8988T (cell line): Measurements from ENCODE around the gene ADAMTS17.

ENCODE experiments used
- DNase-seq: peaks from one replicate; pipeline ENCODE4 v3.0.0; 2011

Gene ADAMTS17

DNA sequence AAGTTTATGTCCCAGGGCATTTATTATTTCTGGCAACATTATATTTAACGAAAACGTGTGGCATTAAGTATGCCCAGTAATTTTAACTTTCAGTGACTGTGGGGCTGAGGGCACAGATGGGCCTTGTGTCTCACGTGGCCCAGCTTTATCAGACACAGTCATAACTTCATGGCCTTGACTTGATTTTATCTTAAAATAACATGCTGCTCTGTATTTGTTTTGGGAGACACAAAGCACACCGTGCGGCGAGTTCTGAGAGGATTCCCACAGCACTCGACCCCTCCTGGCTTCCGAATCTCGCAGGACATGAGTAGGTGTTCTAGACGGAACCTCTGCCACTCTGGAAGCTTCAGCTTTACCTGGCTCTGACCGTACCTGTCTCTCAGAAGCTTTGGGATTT, 180.8 kb downstream of the ADAMTS17 start:
- DNase-seq, result no peak

DNA sequence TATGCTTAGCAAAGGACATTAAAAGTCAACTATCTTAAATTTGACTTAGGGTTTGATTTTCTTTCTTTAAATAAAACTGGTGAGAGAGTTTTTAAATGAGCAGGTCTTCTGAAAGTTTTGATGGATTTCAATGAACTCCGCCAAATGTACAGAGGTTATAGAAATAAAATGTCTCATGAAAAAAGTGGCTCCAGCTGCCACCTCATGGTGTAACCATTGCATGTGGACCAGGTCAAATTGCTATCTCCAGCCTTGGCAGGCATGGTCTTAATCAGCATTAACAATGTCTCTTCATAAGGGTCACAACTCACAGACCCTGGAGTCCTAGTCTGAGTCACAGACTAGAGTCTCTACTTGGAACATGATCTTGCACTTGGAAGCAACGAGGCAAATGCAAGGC, 182.3 kb downstream of the ADAMTS17 start:
- DNase-seq, result no peak

DNA sequence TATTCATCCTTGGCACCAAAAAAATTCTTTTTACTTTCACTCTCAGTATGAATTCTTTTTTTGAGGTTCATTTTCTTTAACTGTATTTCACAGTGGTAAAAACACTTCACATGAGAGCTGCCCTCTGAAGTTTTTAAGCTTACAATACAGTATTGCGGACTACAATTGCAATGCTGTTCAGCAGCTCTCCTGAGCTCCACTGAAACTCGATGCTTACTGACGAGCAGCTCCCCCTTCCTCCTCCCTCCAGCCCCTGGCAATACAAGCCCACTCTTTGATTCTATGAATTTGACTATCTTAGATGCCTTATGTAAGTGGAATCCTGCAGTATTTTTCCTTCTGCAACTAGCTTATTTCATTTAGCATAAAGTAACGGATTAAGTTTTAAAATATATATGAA, 183.4 kb downstream of the ADAMTS17 start:
- DNase-seq, result no peak

DNA sequence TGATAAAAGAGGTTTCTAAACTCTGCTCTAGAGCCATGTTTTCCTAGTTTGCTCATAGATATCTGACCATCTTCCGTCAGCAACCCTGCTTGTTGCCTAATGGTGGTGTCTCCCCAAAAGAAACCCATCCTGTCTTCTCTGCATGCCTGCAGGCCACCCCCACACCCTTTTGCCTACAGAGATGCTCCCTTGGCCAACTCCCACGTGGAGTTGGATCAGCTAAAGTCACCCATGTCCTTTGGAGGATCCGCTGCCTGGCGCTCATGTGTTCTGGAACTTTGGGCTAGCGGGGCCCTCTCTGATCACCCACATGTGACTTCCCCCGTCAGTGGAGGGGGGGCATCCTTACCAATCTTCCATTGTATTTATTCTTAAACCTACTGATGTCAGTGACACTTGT, 185.6 kb downstream of the ADAMTS17 start:
- DNase-seq, result no peak

DNA sequence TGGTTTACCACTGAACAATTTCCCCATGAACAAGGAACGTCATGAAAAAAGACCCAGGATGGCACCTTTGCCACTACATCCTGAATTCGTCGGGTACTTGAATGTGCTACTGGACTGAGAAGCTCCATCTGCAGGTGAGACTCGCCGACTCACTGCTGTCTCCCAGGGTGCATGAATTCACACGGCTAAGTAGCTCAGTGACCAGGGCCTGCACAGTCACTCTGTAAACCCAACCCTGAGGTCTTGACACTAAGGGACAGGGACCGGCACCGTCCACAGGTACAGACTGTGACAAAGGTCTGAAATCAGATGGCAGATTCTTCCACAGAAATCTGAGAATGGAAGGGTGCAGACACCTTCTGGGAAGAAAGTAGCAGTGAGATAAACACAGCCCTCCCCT, 187.4 kb downstream of the ADAMTS17 start:
- no peak for DNase-seq

DNA sequence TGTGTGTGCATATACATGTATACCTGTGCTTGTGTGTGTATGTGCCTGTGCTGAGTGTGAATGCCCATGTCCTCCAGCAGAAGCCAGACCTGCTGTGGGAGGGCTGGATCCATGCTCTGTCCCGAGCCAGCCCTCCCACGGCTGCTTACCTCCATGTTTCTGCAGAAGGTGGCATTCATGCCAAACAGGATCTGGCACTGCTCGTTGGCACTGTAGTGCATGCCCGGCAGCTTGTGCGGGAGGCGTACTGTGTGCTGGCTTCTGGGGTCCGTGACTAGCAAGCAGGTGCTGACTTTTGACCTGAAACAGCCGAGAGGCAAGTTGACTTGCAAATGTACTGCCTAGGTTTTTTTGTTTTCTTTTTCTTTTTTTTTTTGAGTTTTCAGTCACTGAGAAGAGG, 189.3 kb downstream of the ADAMTS17 start:
- no peak for DNase-seq

DNA sequence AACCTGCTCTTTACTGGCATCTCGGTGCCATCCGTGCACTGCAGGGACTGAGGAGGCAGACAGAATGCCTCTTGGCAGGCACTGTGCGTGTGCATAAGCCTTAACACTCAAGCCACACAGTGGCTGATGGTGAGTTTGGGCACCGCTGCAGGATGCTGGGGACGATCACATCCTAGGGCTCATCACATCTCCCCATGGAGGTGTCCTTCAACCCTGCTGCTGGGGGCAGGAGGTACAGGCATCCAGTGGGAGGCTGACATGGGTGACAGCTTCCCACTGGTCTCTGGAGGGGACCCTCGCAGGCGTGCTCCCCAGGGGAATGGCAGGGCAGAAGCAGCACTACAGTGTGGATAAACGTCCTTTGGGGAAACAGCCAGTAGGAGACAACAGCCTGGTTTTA, 190.9 kb downstream of the ADAMTS17 start:
- DNase-seq, result no peak

DNA sequence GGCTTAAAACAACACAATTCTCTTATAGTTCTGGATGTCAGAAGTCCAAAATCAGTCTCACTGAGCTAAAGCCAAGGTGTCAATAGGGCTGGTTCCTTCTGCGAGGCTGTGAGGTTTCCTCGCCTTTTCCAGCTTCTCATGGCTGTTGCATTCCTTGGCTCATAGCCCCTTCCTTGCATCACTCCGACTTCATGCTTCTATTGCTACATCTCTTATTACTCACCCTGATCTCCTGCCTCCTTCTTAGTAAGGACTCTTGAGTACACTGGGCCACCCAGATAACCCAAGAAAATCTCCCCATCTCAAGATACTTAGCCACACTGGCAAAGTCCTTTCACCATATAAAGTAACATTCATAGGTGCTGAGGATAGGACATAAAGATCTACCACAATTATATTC, 193.9 kb downstream of the ADAMTS17 start:
- no peak for DNase-seq

DNA sequence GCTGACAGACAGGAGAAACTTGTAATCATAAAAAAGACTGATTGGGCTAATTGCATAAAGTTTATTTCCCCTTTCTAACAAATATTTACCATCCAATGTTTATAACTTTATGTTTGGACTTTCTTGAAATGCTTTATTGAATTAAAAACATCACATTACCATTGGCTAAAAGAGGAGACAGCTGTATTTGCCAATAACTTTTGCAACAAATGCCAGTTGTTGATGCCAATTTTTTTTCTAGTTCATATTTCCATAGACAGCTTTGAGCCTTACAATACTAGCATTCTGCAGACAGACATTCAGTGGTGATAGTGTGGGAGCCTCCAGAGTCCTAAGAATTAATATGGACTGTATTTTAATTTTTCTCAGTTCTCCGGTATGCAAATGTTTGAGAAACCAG, 198.4 kb downstream of the ADAMTS17 start:
- DNase-seq, result no peak

DNA sequence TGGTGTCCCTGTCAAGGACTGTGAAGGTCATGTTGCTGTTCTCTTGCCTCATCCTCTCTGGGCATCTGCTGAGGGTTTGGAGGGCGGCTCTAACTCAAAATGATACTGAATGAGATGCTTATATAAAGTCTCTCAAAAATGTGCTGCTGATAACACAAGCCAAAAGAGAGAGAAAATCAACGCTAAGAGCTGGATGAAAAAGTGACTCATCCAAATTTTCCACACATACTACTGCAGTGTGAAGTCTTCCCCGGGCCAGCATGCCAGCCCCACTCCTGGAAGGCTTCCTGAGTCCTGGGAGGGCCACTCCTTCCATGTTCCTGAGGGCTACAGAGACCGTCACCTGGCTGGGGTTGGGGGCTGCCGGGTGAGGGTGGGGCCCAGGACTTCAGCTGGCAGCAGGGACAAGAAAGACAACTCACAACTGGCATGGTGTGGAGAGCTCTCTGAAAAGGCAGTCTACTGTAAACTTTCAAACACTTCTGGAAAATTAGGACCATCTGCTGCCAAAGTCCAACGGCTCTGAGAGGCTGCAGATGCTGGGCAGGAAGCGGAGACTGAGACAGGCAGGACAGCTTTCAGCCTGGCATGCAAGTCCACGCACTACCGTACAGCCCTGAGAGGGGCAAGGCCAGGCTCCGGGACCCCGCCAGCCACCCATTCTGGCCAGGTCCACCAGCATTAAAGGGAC, 200.3 kb downstream of the ADAMTS17 start:
- no peak for DNase-seq

DNA sequence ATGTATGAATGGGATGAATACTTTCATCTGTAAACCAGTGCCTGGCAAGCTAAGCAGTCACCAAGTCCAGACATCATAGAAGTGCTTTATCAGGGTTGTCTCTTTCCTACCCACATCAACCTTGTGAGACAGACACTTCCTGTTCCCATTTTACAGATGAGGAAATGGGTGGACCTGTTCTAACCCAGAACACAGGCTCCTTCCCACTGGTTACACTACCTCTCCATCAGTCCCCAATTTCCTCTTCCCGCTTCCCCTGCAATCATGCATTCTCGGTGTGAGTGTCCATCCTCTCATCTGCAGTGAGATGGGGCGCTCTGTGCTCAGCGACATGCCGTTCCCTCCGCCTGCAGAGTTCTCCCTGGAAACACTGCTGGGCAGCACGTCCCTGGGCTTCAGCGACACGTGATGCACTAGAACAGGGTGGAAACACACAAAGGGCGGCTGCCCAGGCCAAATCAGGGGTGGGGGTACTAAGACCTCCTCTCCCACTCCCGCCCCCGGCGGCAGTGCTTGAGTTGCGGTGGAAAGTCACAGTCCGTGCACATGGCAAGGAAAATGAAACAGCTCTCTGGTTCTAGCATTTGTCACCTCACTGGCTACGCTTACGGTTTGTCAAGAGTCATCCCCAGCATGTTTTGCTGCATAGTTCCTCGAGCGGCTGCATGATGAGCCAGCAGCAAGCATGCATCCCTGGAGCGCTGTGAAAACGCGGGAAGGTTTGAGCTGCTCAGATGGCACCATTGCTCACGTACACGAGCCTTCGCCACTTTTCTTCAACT, 201.1 kb downstream of the ADAMTS17 start:
- no peak for DNase-seq

DNA sequence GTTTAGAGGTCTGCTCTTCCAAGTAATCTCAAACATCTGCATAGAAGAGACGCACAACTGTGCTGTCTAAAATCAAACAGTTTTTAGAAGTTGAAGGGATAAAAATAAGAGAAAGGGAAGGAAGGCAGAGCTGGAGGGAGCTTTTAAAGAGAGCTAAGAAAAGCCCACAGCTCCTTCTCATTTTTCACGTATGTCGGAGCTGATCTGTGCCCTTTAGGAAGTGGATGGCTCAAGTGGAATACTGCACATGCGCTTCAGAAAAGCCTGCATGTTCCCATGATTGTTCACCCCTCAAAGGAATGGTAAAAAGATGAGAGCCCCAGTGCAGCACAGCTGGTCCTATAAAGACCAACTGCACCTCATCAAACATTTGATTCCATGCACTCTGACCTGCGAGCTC, 207.2 kb downstream of the ADAMTS17 start:
- no peak for DNase-seq

DNA sequence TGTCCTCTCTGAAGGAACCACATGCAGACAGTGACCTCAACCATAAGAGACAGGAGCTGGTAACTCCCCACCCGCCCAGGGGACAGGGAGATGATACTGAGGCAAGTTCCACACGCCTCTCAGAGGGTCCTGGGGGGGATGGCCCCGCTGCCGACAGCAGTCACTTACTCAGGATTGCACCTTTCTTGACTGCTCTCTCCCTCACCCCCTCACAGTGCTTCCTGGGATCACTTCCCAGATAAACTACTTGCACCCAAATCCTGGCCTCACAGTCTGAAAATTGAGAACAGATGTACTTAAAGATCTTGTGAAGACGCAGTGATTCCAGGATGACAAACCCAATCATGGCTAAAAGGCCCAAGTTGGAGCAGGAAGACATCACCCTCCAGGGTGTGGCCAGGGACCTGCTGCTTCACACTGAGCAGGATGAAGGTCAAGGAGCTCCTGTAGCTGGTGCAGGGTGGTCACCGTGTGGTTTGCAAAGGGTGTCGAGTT, 207.6 kb downstream of the ADAMTS17 start:
- DNase-seq, result no peak

DNA sequence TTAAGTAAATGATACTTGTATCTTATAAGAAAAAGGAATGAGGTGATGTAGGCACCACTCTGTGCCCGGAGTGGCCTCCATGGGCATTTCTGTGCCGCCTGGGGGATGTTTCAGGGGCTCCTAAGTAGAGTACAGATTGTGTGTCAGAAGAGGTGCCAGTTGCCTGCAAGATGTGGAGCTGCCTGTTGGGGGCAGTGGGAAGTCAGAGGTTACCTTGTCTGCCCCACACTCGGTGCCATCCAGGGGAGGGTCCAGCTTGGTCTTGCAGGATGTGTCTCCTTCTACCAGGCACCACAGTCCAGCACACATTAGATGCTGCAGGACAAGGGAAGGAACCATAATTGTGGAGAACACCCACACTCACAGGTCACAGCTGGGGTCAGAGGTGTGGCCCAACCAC, 208.8 kb downstream of the ADAMTS17 start:
- DNase-seq, result no peak

DNA sequence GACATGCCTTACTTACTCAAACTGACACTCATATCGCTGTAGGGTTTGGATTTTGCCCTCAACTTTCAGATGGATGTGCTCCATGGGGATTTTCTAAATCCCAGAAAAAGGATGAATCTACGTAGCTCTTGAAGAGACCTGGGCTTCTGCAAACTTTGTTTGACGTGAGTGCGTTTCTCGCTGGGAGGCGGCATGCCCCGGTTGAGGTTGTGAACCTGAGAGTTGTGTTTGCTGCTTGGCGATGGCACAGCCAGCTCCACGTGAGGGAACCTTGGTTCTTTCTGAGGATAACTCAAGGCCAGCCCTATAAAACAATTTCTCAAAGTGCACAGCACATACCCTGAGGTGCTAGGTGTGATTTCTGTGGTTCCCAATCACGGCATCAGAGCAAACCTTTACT, 209.5 kb downstream of the ADAMTS17 start:
- no peak for DNase-seq

DNA sequence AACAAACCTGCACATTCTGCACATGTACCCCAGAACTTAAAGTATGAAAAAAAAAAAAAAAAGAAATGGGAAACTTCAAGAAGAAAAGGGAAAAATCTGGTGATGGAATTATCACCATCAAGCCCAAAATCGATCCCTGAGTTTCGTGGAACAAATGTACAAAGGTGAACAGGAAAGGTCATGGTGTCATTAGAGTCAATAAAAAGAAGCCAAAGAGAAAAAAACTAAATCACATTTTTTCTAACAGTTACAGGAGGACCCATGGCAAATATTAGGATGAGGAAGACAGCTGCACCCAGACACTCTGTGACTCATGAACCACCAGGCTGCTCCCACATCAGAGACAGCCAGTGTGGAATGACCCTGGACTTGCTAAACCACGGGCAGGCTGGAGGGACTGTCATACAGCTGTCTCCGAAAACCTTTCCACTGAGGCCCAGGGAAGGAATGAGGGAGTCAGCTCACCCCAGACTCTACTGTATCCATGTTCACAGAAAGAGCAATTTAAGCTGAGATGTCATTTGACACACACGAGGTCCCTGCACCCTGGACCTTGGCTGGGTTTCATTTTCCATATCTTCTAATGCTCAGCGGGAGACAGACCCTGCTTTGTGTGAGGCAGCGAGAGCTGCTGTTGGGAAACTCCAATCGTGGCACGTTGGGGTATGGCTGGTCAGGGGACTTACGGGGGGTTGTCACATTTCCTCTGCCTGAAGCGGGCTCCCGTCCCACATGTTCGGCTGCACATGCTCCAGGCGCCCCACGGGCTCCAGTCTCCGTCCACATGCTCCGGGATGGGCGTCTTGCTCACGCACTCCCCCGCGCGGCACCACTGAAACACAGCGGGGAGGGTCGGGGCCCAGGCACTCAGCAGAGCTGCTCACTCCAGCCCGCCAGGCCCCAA, 210.2 kb downstream of the ADAMTS17 start:
- DNase-seq, result peak; percentile 82

DNA sequence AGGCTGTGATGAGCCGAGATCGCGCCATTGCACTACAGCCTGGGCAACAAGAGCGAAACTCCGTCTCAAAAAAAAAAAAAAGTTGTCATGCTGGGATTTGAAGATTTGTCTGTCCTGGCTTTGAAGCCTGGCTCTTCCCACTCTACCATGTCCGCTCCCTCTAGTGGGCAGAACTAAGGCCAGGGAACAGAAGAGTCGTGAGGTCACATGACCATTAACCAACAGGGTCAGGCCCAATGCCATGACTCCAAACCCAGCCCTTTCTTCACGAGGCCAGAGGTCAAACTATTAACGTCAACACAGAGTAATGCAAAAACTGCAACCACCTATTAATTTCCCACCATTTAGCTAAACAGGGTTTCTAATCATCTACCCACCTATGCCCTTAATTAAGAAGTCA, 212.1 kb downstream of the ADAMTS17 start:
- no peak for DNase-seq

DNA sequence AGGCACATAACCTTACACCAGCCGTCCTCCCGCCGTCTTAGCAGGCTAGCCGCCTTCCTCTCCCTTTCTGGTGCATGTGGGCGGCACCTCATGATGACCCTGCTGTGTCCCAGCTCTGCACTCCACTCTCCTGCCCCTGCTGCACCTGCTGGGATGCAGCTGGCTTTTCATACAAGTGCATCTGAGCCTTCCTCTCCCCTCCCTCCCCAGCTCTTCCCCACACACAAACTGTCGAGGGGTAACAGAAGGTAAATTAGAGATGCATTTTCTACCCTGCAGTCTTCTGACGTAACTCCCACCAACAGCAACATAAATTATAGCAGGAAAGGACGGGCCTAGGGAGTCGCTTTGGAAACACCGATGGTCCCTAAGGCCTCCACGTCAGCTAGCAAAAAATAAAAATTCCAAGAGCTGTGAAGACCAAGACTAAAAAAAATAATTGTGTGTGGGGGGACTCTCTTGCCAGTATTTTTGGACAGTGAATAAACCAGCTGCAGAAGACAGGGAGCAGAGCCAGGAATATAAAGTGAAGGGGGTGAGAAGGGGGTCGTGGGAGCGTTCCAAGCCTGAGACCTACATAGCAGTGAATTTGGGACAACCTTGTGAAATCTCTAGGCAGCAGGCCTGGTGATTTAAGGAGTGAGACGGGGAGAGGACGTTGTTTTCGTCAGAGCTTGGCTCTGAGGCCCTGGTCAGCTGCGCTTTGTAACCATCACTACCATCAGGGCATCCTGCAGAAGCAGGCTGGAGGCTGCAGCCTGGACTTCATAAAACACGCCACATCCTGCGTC, 216.2 kb downstream of the ADAMTS17 start:
- DNase-seq, result no peak

DNA sequence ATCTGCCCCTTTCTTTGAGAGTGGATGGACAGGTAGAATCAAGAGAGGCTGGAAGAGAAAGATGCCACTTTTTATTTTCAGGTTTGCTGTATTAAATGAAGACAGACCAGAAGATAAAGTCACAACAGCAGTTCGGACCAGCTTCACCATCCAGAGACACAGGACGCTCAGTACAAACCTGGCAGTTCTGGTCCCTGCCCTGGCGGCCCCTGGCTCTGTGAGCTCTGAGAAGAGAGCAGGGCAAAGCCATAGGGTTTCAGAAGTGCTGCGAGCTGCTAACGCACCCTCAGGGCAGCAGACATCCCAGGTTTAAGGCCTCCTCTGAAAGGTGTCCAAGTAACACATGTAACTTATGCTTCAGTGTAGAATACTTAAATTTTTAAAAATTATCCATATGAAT, 216.8 kb downstream of the ADAMTS17 start:
- DNase-seq, result no peak

DNA sequence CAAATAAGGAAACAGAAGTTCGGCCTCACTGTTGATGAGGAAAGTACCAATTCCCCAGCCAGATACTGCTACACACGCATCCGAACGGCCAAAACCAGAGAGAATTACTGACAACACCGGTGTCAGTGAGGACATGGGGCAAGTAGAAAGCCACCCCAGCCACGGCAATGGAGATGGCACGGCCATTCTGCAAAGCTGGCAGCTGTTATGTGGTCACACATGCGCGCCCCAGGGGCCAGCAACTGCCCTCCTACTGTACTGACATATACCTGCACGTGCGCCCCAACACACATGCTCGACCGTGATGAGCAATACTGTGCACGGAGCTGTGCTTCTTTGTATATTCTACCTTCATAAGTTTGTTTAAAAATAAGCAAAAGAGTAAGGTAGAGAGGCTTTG, 217.4 kb downstream of the ADAMTS17 start:
- no peak for DNase-seq

DNA sequence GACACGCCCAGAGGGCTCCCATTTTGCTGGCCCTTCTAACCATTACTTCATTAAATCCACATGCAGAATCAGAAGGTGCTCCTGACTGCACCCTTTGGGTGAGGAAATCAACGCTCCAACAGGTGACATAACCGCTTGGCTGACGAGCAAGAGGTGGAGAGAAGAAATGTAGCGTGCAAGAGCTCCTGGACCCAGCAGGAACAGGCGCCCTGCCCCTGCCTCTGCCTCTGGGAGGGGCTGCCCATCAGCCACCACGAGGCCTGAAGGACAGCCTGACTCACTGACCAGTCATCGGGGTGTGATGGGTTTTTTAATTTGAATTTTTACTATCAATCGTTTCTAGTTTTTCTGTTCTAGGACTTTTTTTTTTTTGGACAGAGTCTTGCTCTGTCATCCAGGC, 218.2 kb downstream of the ADAMTS17 start:
- no peak for DNase-seq

DNA sequence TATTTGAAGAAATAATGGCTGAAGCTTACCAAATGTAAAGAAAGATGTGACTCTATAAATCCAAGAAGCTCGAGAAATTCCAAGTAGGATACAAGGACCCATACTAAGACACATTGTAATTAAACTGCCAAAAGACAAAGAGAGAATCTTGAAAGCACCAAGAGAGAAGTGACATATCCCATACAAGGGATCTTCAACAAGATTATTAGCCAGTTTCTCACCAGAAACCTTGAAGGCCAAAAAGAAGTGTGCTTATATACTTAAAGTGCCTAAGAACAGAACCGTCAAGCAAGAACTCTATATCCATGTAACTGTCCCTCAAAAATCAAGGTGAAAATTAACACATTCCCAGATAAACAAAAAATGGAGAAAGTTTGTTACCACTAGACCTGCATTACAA, 220.5 kb downstream of the ADAMTS17 start:
- no peak for DNase-seq

DNA sequence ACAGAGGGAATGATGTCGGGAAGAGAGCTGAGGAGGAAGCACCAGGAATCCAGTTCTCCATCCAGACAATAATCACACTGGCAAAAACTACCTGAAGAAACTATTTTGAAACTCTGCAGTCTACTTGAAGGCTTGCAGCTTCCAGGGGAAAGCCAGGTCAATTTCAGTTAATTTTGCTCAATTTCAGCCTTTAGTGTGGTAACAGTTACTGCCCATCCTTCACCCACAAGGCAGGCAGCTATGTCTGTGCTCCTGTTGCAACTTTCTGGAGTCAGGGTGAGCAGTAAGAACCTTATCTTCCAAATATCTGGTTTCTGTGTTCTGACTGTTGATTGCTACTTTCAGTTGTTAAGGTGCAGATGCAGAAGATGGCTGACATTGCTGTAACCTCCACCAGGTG, 221.7 kb downstream of the ADAMTS17 start:
- no peak for DNase-seq
